DOHH2 (cell line): Measurements from ENCODE around the gene COLQ.

Experiments
- EZH2phosphoT487 ChIP-seq: fragments of 200-600 bp; sonication (generic); IDR thresholded peaks from 2 replicates; pipeline ENCODE4 v1.6.1; 2017; ENCODE audit warnings: borderline replicate concordance, mild to moderate bottlenecking, antibody characterized with exemption, low read length, moderate library complexity, mixed read lengths
- TF ChIP-seq, protein P1 (sequence below): fragments of 200-600 bp; sonication (generic); IDR thresholded peaks from one replicate; pipeline ENCODE4 v1.5.1; 2014; ENCODE audit warnings: antibody characterized with exemption, mild to moderate bottlenecking, low read depth, low read length; ENCODE audit not compliant: poor library complexity, severe bottlenecking

DNA sequence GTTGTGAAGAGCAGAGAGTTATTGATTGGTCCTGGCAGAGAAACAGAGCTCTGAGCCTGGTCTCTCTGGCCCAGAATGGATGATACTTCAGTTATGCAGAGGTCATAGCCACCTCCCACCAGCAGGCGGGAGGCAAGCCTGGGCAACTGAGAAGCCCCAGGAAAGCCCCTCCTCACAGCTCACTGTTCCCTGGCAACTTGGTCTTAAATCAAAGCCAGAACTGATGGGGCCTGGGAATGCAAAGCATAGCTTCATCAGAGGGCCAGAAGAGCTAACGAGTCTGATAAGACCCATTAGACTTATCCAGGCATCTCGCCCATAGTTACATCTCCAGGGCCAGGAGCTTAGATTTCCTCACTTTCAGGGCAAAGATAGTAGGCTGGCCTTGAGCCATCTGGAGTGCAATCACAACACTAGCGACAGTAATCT, 5.5 kb upstream of the COLQ start:
- TF ChIP-seq, protein P1, sequence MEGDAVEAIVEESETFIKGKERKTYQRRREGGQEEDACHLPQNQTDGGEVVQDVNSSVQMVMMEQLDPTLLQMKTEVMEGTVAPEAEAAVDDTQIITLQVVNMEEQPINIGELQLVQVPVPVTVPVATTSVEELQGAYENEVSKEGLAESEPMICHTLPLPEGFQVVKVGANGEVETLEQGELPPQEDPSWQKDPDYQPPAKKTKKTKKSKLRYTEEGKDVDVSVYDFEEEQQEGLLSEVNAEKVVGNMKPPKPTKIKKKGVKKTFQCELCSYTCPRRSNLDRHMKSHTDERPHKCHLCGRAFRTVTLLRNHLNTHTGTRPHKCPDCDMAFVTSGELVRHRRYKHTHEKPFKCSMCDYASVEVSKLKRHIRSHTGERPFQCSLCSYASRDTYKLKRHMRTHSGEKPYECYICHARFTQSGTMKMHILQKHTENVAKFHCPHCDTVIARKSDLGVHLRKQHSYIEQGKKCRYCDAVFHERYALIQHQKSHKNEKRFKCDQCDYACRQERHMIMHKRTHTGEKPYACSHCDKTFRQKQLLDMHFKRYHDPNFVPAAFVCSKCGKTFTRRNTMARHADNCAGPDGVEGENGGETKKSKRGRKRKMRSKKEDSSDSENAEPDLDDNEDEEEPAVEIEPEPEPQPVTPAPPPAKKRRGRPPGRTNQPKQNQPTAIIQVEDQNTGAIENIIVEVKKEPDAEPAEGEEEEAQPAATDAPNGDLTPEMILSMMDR, result peak; percentile 27
- TF ChIP-seq EZH2phosphoT487, result no peak
